ENCODE results near the gene RHOF.

DNA sequence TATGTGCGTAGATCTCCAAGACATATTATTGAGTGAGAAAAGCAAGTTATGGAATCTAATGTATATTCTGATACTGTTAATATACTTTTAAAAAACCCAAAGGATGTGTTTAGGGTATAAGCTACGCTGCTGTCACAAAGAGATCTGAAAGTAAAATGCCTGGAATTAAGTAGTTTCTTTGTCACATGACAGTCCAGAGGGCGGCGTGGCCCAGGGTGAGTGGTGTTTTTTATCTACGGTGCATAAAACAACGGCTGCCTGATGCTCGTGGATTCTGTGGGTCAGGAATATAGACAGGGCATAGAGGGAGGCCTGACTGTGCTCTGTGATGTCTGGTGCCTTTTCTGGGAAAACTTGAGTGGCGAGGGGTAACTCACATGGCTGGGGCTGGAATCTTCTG is 59.6 kb downstream of the RHOF start:
- TF ChIP-seq, protein P1, sequence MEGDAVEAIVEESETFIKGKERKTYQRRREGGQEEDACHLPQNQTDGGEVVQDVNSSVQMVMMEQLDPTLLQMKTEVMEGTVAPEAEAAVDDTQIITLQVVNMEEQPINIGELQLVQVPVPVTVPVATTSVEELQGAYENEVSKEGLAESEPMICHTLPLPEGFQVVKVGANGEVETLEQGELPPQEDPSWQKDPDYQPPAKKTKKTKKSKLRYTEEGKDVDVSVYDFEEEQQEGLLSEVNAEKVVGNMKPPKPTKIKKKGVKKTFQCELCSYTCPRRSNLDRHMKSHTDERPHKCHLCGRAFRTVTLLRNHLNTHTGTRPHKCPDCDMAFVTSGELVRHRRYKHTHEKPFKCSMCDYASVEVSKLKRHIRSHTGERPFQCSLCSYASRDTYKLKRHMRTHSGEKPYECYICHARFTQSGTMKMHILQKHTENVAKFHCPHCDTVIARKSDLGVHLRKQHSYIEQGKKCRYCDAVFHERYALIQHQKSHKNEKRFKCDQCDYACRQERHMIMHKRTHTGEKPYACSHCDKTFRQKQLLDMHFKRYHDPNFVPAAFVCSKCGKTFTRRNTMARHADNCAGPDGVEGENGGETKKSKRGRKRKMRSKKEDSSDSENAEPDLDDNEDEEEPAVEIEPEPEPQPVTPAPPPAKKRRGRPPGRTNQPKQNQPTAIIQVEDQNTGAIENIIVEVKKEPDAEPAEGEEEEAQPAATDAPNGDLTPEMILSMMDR (conservative IDR thresholded peaks at IDR 0.05; ENCODE audit: low read depth, low read length): no peak
- no peak for TF ChIP-seq EZH2 (IDR thresholded peaks at IDR 0.05; ENCODE audit: low read length, unreplicated experiment)

All from PC-3 (cell line).